Stimulated activated CD4-positive, alpha-beta T cell treated with anti-CD3 and anti-CD28 coated beads, TNF-alpha, amount 100 ng/mL, for 24 hours (primary cell): ENCODE data around the gene TTLL5.

Experiments
- DNase-seq, 3 experiments: peaks; one replicate each; pipeline ENCODE4 v3.0.0-alpha.2; 2020; ENCODE audit warnings: low read depth in 3 of 3

The TTLL5 gene

DNA sequence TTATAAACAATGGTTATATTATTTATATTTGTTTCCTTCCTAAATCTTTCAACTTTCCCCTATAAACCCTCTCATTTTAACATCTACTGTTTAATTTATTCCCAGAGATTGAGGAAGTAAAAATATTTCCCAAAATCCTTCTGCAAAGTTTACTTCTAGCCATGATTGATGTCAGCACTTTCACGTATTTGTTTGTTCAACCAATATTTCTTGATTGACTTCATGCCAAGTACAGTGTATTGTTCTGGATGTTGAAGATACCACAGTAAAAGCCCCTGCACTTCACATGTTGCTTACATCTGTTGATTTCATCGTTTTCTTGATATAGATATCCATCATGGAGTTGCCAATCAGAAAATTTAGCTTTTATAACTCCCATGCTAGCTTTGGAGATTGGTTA, 81.8 kb downstream of the TTLL5 start:
- DNase-seq, result no peak

DNA sequence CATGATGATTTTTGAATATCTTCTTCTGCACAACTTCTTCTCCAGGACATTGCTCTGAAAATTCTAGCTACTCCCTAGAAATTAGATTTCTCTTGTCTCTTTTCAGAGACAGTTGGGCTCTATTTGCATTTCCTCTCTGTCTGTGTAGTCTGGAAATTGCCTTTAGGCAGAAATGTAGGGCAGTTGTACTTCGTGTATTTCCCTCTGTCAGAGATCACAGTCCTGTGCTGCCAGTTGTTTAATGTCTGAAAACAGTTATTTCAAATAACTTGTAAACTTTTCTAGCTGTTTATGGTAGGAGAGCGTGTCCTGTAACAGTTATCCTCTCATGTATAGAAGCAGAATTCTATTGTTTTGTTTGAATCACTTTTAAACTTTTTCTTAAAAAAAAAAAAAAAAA, 86.9 kb downstream of the TTLL5 start:
- no peak for DNase-seq

DNA sequence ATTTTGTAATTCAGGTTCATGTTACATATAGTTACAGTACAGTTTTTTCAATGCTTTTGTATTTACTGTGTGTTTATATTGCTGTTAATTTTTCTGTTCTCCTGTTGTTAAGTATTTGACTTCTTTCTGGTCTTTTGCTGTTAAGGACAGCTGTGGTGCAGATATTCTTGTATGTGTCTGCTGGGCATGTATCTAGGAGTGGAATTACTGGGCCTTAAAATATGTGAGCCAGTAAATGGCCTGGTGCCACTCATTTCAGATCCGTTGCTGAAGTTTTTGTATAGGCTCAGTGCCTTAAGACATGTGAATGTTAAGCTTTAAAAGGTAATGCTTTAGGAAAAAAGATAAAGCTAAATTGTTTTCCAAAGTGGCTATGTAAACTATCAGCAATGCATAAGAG, 87.3 kb downstream of the TTLL5 start:
- no peak for DNase-seq

DNA sequence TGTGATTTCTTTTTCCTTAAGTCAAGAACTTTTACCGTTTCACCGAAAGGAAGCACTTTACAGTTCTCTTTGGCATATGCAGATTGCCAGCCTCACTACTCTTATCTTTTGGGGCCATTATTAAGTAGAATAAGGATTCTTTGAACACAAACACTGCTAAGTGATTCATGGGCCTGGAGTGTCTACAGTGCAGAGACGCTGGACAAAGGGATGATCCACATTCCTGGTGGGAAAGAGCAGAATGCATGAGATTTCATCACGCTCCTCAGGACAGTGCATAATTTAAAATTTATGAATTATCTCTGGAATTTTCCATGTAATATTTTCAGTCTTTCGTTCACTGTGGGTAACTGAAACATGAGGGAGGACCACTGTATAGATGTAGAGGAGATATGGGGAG, 90.2 kb downstream of the TTLL5 start:
- no peak for DNase-seq

DNA sequence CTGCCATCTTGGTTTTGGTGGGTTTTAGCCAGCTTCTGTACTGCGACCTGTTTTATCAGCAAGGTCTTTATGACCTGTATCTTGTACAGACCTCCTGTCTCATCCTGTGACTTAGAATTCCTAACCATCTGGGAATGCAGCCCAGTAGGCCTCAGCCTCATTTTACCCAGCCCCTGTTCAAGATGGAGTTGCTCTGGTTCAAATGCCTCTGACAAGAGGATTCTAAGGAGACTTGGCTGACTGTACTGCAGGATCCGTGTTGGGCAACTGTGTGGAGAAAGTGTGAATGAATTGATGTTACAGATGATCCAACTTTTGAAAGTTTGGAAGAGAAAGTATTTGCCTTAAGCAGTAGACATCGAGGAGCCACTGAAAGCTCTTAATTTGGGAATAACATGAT, 91.0 kb downstream of the TTLL5 start:
- no peak for DNase-seq

DNA sequence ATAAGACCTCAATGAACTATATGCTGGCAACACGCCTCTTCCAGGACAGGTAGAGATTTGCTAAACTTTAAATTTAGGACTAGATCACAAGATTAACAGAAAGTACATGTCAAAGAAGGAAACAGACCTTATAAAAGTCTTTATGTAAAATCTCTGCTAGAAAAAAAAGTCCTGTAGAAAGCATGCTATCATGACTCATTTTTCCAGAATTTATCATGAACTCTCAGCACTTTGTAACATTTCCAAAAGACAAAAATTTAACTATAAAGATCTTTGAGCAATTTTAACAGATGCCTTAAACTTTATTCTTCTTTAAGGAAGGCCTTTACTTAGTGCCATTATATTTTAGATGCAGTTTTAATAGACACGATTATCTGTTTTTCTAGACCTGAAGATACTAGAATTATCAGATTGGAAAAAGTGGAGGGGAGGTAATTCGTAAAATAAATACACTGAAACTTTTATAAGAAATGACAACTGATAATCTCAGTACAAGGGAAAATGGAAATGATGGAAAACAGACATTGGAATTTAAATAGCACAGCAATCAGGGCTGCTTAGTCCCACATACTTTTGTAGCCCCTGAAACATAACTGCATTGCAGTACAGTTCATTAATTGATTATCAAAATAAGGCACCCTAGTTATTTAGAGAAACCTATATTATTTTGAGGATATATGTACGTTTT, 92.0 kb downstream of the TTLL5 start:
- DNase-seq, result no peak

DNA sequence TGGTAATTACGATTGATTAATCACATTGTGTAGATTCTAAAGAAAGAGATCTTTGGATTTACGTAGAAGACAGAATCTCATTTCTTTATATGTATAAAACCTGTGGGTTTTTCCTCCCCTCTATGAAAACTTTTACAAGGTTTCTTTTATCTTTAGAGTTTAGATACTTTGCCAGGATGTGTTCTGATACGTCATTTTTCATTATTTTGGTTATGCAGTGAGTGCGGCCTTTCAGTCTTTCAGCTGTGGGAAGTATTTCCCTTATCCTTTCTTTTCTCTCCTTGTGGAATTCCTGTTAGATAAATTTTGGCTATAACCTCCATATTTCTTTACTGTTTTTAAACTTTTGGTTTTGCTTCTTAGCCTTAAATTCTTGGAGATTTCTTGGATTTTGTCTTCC, 92.7 kb downstream of the TTLL5 start:
- DNase-seq, result no peak

DNA sequence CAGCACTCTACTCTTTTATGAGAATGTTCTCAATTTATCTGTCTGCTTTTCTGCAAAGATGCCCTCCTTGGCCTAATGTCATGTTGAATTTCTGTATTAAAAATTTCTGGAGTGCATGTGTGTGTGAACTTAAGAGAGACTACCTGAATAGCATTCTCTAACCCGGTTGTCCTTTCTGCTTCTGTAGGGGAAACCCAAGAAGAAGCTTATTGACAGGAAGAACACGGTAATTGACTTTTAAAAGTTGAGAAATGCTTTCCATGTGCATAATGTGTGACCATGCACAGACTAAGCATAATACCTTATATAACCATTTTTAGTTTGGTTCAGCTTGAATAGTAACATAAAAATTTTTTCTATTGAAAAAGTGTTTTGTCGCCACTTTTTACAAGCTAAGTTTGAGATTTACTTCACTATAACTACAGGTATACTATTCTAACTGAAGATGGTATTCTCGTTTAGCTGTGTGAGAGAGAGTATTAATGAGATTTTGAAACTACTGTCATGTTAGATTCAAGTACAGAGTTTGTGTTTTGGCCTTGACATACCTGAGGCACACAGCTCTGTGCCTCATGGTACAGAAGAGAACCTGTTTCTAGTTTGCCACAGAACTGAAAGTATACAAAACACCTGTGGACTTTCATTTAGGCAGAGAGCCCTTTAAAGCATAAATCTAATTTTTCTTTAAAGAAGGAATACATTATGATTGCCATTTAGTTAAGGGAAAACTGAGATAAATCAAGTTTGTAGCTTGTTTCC, 96.8 kb downstream of the TTLL5 start:
- no peak for DNase-seq

DNA sequence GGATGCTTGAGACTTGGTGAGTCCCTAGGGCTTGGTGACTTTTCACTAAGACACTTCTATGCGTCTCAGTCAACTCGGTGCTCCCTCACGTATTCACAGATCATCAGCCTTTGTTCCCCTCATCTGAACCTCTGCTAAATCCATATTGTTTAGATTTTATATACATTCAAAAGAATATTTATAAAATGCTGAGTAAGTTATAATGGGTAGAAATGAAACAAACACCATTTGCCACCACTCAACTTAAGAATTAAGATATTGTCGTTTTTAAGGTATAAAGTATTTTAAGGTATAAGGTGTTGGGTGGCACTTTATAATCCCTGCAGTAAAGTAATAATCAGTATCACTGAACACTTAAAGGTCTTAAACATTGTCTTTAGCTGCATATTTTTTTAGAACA, 103.0 kb downstream of the TTLL5 start:
- DNase-seq, result no peak

DNA sequence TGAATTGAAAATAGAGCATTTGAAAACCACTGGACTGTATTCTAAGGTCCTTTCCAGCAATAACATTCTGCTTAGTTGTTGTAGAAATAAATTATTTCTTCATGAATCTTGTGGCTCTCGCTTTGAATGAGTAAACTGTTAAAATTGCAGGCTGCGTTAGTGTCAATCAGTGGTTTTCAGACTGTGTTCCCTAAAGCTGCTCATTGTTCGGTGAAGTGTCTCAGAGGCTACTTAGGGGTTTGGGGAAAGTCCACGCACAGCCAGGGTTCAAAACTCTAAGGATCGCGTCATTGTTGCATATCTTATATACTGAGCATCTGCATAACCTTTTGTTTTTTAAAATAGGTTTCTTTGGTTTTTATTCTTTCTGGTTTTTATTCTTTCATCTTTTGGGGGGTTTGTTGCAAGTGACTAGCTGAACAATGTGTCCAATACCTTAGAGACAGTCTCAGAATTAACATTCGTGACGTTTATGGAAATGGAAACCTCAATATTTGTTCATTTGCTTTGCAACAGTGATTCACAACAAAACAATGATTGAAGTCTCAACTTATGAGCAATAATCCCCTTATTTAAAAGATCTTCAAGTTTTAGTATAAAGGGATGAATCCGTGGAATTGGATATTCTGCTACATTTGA, 108.1 kb downstream of the TTLL5 start:
- DNase-seq, result no peak

DNA sequence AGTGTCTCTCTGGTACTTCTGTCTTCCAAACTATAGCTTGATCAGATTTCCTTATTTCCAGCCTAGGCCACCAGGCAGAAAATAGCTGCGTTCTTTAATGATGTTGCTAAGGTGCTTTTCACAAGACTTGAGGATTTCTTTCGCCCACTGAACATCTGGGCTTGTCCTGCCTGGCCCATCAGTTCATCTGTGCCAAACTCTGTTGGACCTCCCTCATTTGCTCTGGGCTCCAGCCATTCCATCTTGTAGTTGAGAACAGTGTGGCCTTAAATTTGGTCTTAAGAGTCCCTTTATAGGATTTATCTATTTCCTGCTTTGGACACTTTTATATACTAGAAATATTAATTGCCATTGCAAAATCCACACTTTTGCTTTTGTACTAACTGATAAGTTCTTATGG, 109.6 kb downstream of the TTLL5 start:
- no peak for DNase-seq

DNA sequence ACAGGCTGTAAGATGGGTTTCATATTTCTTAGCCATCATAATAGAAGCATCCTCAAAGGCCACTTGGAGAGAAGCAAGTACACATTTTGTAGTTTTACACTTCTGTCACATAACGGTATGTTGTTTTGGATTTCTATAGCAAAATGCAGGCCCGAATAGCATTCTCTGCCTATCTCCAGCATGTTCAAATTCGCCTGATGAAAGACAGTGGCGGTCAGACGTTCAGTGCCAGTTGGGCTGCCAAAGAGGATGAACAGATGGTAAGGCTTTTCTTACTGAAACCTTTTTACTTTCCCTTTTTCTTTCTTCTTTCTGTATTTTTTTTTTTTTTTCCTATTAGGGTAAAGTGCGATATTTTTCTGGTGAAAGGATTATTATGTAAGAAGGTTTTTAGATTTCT, 110.5 kb downstream of the TTLL5 start:
- no peak for DNase-seq

DNA sequence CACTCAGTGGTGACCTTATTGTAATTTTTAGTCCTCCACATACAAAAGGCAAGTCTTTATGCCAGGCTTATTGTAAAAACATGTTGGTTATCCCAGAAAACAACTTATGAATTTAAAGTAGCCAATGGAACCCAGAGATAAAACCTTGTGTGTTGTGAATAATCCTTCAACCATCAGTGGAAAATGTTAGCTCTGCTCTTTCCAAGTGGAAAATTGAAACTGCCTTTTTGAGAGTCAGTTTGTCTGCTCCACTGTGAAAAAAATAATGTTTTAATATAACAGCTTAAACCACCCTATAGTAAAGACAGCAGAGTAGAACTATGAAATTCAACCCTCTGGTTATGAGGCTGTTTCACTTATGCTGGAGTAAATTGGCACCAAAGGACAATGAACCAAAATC, 112.0 kb downstream of the TTLL5 start:
- DNase-seq, result no peak

DNA sequence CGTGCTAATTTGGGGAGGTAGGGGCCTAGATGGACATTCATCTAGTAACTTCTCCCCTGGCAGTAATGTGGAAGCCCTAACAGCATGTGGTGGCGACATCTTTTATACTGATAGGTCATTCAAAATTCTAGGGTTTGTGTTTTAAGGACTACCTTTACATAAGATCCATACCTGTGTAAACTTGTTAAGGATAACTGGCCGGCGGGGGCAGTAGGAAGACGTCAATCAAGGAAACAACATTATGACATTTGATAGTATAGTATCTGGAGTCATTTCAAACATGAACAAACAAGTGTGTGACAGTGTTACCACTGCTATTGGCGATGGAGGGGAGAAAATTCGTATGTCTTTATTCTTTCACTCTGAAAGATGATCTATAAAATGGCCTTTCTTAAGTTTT, 120.0 kb downstream of the TTLL5 start:
- no peak for DNase-seq

DNA sequence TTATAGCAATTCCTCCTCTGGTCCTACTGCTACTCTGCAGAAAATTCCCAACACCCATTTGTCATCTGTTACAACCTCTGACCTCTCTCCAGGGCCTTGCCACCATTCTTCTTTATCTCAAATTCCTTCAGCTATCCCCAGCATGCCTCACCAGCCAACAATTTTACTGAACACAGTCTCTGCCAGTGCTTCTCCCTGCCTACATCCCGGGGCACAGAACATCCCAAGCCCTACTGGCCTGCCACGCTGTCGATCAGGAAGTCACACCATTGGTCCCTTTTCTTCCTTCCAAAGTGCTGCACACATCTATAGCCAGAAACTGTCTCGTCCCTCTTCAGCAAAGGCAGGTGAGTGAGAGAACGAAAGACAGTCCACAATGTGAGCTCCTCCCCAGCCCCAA, 122.1 kb downstream of the TTLL5 start:
- no peak for DNase-seq

DNA sequence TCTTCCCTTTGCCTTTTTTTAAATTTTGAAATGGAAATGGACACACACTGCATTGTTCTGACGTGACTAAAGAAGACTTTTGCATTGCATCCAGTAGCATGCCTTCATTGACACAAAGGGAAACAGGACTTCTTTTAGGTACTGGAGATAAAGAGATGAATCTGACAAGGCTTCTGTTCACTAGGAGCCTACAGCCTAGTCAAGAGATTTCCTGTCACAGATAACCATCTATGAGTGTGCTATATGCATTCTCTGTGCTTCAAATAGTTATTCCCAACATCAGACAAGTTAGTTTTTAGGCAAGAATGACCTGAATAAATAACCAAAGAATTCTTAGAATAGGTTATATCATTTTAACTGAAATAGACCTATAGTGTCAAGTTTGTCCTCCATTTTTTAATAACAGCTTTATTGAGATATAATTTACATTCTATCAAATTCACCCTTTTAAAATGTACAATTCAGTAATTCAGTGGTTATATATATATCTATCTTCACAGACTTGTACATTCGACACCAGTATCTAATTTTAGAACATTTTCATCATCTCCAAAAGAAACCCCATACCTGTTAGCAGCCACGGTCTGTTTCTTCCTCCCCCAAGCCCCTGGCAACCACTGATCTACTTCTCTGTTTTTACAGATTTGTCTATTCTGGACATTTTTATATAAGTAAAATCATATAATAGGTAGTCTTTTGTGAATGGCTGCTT, 122.7 kb downstream of the TTLL5 start:
- DNase-seq, result no peak

DNA sequence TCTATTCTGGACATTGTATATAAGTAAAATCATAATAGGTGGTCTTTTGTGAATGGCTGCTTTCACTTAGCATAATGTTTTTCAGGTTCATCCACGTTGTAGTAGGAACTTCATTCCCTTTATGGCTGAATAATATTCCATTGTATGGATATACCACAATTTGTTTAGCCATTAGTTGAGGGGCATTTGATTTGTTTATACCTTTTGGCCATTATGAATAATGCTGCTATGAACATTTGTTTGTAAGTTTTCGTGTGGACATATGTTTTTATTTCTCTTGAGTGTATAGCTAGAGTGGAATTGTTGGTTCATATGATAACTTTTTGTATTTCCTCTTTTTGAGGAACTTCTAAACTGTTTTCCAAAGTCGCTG, 123.3 kb downstream of the TTLL5 start:
- no peak for DNase-seq

DNA sequence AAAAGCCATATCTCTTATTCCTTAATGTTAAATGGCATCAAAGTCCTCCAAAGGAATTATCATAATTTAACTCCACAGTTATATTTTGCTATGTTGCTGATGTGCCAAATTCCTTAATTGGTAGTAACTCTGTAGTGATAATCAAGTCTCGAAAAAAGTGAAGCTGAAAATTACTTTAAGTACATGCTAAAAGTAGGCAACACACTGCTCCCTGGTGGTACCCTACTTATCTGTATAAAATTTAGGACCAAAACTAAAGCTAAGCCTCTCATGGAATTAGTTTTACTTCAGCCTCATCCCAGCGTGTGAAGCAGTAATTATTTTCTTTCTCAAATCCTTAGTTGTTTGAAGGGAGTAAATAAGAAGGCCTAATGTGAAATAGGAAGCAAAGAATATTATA, 132.8 kb downstream of the TTLL5 start:
- DNase-seq, result no peak

DNA sequence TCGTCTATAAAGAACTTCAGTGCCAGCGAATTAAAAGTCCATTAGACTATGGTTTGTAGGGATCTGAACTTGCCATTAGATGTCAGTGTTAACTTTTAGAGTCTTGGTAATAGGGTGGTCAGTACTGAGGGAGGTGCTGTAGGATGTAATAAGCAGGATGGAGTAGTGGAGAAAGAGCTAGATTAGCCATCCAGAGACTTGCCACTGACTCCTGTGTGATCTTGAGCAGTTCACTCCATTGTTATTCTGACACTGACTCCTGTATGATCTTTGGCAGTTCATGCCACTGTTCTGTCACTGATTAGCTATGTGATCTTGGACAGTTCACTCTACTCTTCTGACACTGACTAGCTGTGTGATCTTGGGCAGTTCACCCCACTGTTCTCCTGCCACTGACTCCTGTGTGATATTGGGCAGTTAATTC, 133.6 kb downstream of the TTLL5 start:
- DNase-seq, result no peak

DNA sequence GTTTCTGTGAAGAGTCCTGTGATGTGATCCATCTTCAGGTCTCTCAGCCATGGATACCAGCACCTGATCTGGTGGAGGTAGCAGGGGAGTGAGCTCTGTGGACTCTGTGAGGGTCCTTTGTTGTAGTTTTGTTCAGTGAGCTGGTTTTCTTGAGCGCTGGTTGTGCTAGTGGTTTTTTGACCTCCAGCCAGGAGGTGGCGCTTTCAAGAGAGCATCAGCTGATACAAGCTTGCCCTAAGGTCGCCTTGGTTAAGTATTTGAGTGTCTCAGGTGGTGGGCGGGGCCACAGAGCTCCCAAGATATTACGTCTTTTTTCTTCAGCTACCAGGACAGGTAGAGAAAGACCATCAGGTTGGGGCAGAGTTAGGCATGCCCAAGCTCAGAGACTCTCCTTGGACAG, 139.7 kb downstream of the TTLL5 start:
- no peak for DNase-seq

DNA sequence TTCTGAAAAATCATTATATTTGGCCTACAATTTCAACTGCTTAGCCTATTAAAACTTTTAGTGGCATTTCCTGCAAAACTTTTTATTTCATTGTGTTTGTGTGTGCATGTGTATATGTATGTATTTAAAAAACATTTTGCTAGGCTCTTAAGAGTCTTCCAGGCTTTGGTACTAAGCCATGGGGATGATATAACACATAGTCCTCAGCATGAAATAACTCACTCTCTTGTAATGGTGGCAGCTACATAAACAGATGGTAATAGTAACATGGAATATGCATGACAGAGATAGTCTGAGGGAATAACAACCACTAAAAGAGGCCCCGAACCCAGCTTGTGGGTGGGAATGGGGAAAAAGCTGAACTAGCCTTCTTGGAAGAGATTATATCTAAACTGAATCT, 141.4 kb downstream of the TTLL5 start:
- DNase-seq, result no peak

DNA sequence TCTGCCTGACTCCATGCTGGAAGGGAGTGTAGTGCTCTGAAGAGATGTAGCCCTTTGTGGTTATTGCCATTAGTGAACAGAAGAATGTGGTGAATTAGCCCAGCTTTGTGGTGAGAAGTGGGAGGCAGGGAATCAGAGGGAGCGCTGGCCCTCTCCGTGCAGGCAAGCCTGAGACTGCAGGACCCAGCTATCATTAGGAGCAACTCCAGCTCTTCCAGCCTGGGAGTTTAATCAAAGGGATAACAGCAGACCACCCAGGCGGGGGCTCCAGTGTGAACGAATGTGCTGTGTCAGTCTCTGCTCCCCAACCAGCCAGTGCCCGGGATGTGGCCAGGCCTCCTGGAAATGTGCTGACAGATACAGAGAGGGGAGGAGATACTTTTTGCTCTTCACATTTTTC, 142.7 kb downstream of the TTLL5 start:
- DNase-seq, result no peak
